ENCODE measurements around the gene NF2.

Gene NF2

DNA sequence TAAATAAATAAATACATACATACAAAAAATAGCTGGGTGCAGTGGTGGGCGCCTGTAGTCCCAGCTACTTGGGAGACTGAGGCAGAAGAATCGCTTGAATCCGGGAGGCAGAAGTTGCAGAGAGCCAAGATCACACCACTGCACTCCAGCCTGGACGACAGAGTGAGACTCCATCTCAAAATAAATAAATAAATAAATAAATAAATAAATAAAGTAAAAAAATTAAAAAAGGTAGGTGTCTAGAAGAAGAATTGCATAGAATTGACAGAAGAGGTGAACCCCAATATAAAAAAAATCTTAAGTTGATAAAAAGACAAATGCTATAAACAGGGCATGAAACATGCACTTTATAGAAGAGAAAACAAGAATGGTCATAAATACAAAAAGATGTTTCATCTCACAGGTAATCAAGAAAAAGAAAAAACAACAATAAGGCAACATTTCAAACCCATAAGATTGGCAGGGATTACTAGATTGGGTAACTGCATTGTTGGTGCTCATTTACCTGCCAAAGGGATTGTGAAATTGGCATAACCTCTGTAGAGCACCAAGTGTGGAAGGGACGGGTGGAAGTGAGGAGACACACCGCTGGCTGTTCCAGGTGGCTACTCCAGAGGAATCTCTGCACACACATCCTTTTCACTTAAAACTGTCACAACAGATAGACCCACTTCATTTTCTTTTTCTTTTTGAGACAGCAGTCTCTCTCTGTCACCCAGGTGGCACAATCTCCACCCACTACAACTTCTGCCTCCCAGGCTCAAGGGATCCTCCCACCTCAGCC, 44.7 kb downstream of the NF2 start:
- peaks cover 13% of the 10 kb centered on the region for H3K27me3 Mint-ChIP-seq (ENCODE audit: low read depth, poor library complexity)
- peaks cover 6% of the 10 kb centered on the region for H3K4me1 Mint-ChIP-seq
- peaks cover 14% of the 10 kb centered on the region for H3K9me3 Mint-ChIP-seq
- peaks cover 48% of the 10 kb centered on the region for H3K36me3 Mint-ChIP-seq (ENCODE audit: low read depth)
- H3K27ac Mint-ChIP-seq = no peak overlapping the region
- no peak overlapping the region for H3K4me3 Mint-ChIP-seq
- TF ChIP-seq CTCF (IDR thresholded peaks at IDR 0.05) = no peak
- no peak for DNase-seq

DNA sequence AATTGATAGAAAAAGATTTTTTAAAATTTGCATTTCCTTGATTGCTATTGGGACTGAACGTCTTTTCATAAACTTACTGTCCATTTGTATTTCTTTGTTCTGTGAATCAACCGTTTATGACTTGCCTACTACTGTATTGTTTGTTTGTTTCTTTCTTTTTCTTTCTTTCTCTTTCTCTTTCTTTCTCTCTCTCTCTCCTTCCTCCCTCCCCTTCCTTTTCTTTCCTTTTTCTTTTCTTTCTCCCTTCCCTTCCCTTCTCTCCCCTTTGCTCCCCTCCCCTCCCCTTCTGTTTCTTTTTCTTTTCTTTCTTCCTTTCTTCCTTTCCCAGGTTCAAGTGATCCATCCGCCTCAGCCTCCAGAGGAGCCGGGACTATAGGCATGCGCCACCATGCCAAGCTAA, 46.9 kb downstream of the NF2 start:
- peaks cover 17% of the 10 kb centered on the region for H3K4me1 Mint-ChIP-seq
- no peak for TF ChIP-seq CTCF (IDR thresholded peaks at IDR 0.05)

GRCh38 chr22:29651652-29652051, 48.2 kb downstream of the NF2 start:
- H3K27me3 Mint-ChIP-seq (ENCODE audit: low read depth, poor library complexity) = peaks cover 13% of the 10 kb centered on the region
- DNase-seq = no peak
- H3K4me1 Mint-ChIP-seq = peaks cover 20% of the 10 kb centered on the region
- no peak for TF ChIP-seq CTCF (IDR thresholded peaks at IDR 0.05)
- H3K36me3 Mint-ChIP-seq (ENCODE audit: low read depth) = peaks cover 54% of the 10 kb centered on the region
- no peak overlapping the region for H3K4me3 Mint-ChIP-seq
- H3K27ac Mint-ChIP-seq = no peak overlapping the region
- H3K9me3 Mint-ChIP-seq = no peaks in the 10 kb centered on the region

More for the DNA sequence above, 46.9 kb downstream of the NF2 start:
- peaks cover 15% of the 10 kb centered on the region for H3K27me3 Mint-ChIP-seq (ENCODE audit: low read depth, poor library complexity)
- H3K27ac Mint-ChIP-seq = no peak overlapping the region
- no peak for DNase-seq
- peaks cover 3% of the 10 kb centered on the region for H3K9me3 Mint-ChIP-seq
- no peak overlapping the region for H3K4me3 Mint-ChIP-seq
- peaks cover 55% of the 10 kb centered on the region for H3K36me3 Mint-ChIP-seq (ENCODE audit: low read depth)

- H3K4me3 Mint-ChIP-seq = no peak overlapping the region
- no peak for DNase-seq
- no peak for TF ChIP-seq CTCF (IDR thresholded peaks at IDR 0.05)
- no peak overlapping the region for H3K27ac Mint-ChIP-seq
- peaks cover 49% of the 10 kb centered on the region for H3K36me3 Mint-ChIP-seq (ENCODE audit: low read depth)
- peaks cover 14% of the 10 kb centered on the region for H3K4me1 Mint-ChIP-seq
- peaks cover 17% of the 10 kb centered on the region for H3K27me3 Mint-ChIP-seq (ENCODE audit: low read depth, poor library complexity)
- H3K9me3 Mint-ChIP-seq = no peaks in the 10 kb centered on the region
Measured at GRCh38 chr22:29654420-29654819, 51.0 kb downstream of the NF2 start.

DNA sequence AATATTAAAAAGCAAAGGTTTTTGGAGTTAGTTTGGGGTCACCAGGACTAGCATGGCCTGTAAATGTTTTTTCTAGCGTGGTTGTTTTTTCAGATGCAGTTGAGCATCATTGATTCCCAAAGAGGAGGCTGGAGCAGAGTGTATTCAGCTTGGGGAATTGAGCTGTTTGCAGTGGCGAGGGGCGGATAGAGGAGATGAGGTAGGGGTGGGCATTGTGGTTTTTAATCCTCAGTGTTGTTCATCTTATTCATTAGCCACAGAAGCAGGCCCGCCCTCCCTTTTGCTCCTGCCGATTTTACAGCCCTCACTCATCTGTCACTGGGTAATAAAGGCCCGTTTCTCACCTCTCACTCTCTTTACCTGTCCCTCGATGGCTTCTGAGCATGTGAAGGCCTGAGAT, 51.4 kb downstream of the NF2 start:
- no peak for DNase-seq
- no peaks in the 10 kb centered on the region for H3K9me3 Mint-ChIP-seq
- TF ChIP-seq CTCF (IDR thresholded peaks at IDR 0.05) = no peak
- peaks cover 14% of the 10 kb centered on the region for H3K4me1 Mint-ChIP-seq
- no peak overlapping the region for H3K4me3 Mint-ChIP-seq
- H3K27ac Mint-ChIP-seq = peak overlapping the region; percentile 82
- H3K36me3 Mint-ChIP-seq (ENCODE audit: low read depth) = peaks cover 50% of the 10 kb centered on the region
- peaks cover 17% of the 10 kb centered on the region for H3K27me3 Mint-ChIP-seq (ENCODE audit: low read depth, poor library complexity)

DNA sequence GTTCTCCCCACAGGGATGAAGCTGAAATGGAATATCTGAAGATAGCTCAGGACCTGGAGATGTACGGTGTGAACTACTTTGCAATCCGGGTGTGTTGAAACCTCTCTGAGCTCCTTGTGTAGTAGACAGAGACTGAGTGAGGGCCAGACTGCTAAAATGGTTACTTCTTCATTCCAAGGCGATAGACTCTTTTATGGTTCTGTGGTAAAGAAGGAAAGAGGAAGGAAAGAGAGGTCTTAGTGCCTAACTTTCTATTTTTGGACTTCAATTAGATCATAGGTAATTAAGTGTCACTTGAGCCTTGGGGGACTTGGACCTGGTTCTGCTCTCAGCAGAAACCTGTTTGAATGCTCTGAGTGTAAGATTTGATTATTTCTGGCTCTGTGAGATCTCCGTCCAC, 54.7 kb downstream of the NF2 start:
- Mint-ChIP-seq H3K36me3 (ENCODE audit: low read depth) (peaks cover 58% of the 10 kb centered on the region), H3K4me3 (no peak overlapping the region), H3K9me3 (no peaks in the 10 kb centered on the region), H3K4me1 (peaks cover 19% of the 10 kb centered on the region), H3K27me3 (ENCODE audit: low read depth, poor library complexity) (peaks cover 7% of the 10 kb centered on the region), H3K27ac (no peak overlapping the region)
- no peak for TF ChIP-seq CTCF (IDR thresholded peaks at IDR 0.05)
- DNase-seq = no peak
